HCT116 (cell line): ENCODE results near the gene H6PD.

Experiments
- CTCF ChIP-seq, 3 experiments: fragments of 200-600 bp in 1 of 3; sonication (generic) in 1 of 3; IDR thresholded peaks in 2 of 3; conservative IDR thresholded peaks in 1 of 3; 2 replicates each; pipeline ENCODE4 v1.5.1; 2012 to 2017; ENCODE audit warnings: low read depth in 2 of 3, low read length in 2 of 3, antibody characterized with exemption in 1 of 3, borderline replicate concordance in 1 of 3, control low read depth in 1 of 3, mild to moderate bottlenecking in 1 of 3, mixed read lengths in 1 of 3, mixed run types in 1 of 3, moderate library complexity in 1 of 3; ENCODE audit not compliant: insufficient read depth in 1 of 3
- EGR1 ChIP-seq: IDR thresholded peaks from 2 replicates; pipeline ENCODE4 v1.6.1; 2012; ENCODE audit warnings: low read depth
- ELF1 ChIP-seq: IDR thresholded peaks from 2 replicates; pipeline ENCODE4 v1.6.1; 2012; ENCODE audit warnings: low read depth, borderline replicate concordance
- EZH2phosphoT487 ChIP-seq: fragments of 200-600 bp; IDR thresholded peaks from 2 replicates; pipeline ENCODE4 v1.6.1; 2018; ENCODE audit warnings: antibody characterized with exemption, borderline replicate concordance
- FOSL1 ChIP-seq: IDR thresholded peaks from 2 replicates; pipeline ENCODE4 v1.6.1; 2012; ENCODE audit warnings: low read depth
- POLR2A ChIP-seq: IDR thresholded peaks from 2 replicates; pipeline ENCODE4 v1.7.0; 2011; ENCODE audit warnings: borderline replicate concordance; ENCODE audit not compliant: insufficient read depth, insufficient read length; ENCODE audit errors: extremely low read depth
- POLR2AphosphoS5 ChIP-seq: IDR thresholded peaks from 2 replicates; pipeline ENCODE4 v1.6.1; 2011; ENCODE audit warnings: mild to moderate bottlenecking, low read depth, low read length, moderate library complexity
- RAD21 ChIP-seq: IDR thresholded peaks from 2 replicates; pipeline ENCODE4 v1.6.1; 2012; ENCODE audit warnings: low read depth, mild to moderate bottlenecking
- SRF ChIP-seq: IDR thresholded peaks from 2 replicates; pipeline ENCODE4 v1.6.1; 2012; ENCODE audit warnings: low read depth
- YY1 ChIP-seq: IDR thresholded peaks from 2 replicates; pipeline ENCODE4 v1.6.1; 2011; ENCODE audit warnings: low read length, low read depth, moderate library complexity, mild to moderate bottlenecking; ENCODE audit not compliant: insufficient replicate concordance; ENCODE audit errors: extremely low read depth
- ZNF274 ChIP-seq: fragments of 200-500 bp; sonication (Bioruptor generic); IDR thresholded peaks from 2 replicates; pipeline ENCODE4 v1.6.1; 2014; ENCODE audit warnings: mild to moderate bottlenecking, low read depth, low read length, inconsistent platforms

DNA sequence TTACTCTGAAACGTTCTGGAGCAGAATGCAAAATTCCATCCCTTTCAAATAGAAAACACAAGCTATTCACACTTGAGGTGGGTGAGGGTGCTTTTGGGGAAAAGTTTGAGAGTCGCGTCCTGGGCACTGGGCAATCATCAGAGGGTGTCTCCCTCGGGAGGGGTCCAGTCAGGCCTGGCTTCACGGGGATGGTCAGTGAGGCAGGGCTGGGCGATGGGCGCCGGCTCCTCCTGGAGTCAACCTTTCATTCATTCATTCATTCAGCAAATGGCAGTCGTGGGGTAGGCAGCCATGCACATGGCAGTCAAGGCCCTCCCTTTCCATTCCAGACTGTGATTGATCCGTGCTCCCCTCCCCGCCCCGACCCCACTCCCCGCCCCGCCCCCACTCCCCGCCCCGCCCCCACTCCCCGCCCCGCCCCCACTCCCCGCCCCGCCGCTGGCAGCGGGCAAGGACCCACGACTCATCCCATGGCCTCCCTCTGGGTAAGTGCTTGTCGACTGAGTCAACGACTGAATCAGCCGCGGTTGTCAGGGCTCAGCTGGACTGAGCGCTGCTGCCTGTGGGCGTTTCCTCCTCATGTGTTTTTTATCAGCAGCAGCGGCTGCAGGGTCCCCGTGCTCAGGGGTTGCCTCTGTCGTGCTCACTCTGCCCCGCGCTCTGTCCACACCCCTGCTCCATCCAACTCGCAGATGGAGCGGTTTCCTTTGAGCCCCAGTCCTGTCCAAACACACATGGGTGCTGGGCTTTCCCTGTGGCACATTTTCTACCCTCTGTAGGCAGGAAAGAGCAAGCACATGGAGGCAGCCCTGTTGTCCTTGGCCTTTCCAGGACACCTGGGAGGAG, 45.7 kb downstream of the H6PD start:
- no peak for TF ChIP-seq ZNF274
- TF ChIP-seq CTCF (IDR thresholded peaks at IDR 0.05 in 2 of 3, conservative IDR thresholded peaks at IDR 0.05 in 1 of 3; ENCODE audit: borderline replicate concordance in 1 of 3, insufficient read depth in 1 of 3, low read depth in 2 of 3, low read length in 2 of 3), result no peak
- no peak for TF ChIP-seq EGR1
- TF ChIP-seq EZH2phosphoT487, result no peak
- no peak; the same call in 1 of the 2 replicates for TF ChIP-seq SRF
- no peak for TF ChIP-seq YY1
- TF ChIP-seq RAD21, result no peak
- TF ChIP-seq POLR2AphosphoS5, result peak; percentile 49; the same call in 1 of the 2 replicates
- TF ChIP-seq POLR2A, result no peak
- peak; percentile 79 for TF ChIP-seq FOSL1
- no peak for TF ChIP-seq ELF1
